HG03342 (cell line): Measurements from ENCODE around the gene KMT2A.
"Not testable (repeated sequence)": the region's sequence is repeated elsewhere in the genome, so short reads cannot be mapped to it uniquely, and the experiment has no call there.

ENCODE experiments used
- ATAC-seq: cut with Tn5 transposase; IDR thresholded peaks from one replicate; pipeline ENCODE4 v1.9.1; 2021; ENCODE audit warnings: mild to moderate bottlenecking, moderate library complexity; ENCODE audit not compliant: unreplicated experiment

Gene KMT2A

GRCh38 chr11:118481238-118481637 is 44.9 kb downstream of the KMT2A start:
- not testable (repeated sequence) for ATAC-seq

DNA sequence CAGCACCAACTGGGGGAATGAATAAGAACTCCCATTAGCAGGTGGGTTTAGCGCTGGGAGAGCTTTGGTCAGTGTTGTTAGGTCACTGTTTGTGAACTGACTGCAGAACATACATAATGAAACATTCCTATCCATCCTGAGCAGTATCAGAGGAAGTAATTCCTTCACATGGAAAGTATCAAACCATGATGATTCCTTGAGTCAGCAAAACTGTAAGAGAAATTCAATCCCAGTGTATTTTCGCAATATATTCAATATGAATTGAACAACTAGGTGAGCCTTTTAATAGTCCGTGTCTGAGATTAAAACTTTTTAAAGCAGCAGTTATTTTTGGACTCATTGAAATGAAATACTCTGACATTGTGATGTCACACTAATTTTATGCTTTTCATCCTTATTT is 48.1 kb downstream of the KMT2A start:
- no peak for ATAC-seq

DNA sequence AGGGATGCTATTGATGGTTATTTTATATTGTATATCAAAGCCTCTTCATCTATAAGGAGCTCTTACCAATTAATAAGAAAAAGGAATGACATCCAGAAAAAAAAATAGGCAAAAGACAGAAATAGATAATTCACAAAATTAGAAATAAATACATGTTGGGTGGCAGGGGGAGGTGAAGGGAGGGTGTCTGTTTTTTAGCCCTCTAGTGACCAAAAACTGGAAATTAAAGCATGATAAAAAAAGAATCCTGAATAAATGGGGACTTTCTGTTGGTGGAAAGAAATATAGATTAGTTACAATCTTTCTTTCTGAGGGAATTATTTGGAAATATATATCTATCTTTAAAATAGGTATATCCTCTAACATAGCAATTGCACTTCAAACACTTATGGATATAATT is 49.0 kb downstream of the KMT2A start:
- no peak for ATAC-seq

DNA sequence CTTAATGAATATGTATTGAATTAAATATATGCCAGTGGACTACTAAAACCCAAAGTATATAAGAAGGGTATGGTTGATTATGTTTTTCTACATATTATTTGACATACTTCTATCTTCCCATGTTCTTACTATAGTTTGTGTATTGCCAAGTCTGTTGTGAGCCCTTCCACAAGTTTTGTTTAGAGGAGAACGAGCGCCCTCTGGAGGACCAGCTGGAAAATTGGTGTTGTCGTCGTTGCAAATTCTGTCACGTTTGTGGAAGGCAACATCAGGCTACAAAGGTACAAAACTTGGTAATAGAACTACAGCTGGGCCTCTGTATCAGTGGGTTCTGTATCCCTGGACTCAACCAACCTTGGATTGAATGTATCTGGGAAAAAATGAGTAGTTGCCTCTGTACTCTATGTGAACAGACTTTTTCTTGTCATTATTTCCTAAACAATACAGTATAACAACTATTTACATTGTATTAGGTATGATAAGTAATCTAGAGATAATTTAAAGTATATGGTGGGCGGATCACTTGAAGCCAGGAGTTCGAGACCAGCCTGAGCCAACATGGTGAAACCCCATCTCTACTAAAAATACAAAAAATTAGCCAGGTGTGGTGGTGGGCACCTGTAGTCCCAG is 52.3 kb downstream of the KMT2A start:
- ATAC-seq = no peak

DNA sequence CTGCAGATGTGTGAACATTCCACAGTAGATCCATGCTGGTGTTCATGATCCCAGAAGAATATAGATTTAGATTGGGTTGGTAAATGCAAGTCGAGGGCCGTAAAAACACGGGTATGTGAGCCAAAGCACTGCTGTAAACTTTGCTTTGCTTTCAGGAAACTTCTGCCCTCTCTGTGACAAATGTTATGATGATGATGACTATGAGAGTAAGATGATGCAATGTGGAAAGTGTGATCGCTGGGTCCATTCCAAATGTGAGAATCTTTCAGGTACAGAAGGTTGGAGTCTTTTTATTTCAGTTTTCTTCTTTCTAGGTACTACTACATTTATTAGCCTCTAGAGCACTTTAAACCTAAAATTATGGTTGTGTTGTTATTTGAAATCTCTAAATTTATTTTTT is 54.7 kb downstream of the KMT2A start:
- ATAC-seq = no peak

DNA sequence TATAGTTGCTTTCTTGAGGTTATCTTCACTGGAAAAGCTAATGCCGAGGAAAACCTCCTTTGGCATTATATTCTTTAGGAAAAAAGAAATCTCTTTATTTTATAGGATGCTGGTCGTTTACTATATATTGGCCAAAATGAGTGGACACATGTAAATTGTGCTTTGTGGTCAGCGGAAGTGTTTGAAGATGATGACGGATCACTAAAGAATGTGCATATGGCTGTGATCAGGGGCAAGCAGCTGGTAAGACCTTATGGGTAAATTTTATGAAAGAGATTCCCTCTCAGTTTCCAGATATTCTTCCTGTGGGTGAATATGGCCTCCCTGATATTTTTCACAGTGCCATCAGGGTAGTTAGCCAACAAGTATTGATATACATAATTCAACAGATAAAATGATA is 61.5 kb downstream of the KMT2A start:
- ATAC-seq = no peak

GRCh38 chr11:118503216-118503615 is 66.9 kb downstream of the KMT2A start:
- no peak for ATAC-seq

- no peak for ATAC-seq
Measured at GRCh38 chr11:118511601-118512000, 75.3 kb downstream of the KMT2A start.

DNA sequence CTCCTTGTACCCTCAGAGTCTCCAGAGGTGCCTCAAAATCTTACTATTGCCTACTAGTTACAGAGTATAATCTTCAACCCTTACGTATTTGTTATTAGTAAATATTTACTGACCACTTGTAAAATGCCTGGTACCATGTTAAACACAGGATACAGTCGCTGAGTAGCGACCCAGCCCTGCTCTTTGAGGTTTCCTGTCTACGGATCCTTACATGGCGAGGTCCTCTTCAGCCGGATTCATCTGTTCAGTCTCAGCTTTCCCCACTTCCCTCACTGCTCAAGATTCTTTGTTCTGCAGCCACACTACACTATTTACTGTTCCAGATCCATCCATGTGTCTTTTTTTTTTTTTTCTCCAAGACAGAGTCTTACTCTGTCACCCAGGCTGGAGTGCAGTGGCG is 77.8 kb downstream of the KMT2A start:
- no peak for ATAC-seq

DNA sequence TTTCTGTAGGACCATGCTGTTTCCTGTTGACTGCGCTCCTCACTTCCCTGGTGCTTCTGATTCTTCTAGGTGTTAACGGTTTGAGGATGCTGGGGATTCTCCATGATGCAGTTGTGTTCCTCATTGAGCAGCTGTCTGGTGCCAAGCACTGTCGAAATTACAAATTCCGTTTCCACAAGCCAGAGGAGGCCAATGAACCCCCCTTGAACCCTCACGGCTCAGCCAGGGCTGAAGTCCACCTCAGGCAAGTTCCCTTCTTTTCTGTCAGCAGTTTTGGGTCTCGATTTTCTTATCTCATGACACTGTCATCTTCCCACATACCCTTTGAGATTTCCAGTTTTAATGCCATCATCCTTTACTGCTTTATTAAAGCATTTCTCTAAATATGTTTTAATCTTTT is 83.3 kb downstream of the KMT2A start:
- no peak for ATAC-seq

GRCh38 chr11:118521892-118522311 is 85.6 kb downstream of the KMT2A start:
- ATAC-seq = no peak

DNA sequence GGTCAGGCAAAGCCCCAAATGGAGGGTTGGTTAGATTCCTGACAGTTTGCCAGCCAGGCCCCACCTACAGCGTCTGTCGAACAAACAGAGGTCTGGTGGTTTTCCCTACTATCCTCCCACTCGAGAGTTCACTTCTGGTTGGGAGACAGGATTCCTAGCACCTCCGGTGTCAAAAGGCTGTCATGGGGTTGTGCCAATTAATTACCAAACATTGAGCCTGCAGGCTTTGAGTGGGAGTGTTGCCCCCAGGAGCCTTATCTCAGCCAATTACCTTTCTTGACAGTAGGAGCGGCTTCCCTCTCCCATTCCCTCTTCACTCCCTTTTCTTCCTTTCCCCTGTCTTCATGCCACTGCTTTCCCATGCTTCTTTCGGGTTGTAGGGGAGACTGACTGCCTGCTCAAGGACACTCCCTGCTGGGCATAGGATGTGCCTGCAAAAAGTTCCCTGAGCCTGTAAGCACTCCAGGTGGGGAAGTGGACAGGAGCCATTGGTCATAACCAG is 86.3 kb downstream of the KMT2A start:
- ATAC-seq = no peak

GRCh38 chr11:118524356-118524755 is 88.1 kb downstream of the KMT2A start:
- no peak for ATAC-seq

DNA sequence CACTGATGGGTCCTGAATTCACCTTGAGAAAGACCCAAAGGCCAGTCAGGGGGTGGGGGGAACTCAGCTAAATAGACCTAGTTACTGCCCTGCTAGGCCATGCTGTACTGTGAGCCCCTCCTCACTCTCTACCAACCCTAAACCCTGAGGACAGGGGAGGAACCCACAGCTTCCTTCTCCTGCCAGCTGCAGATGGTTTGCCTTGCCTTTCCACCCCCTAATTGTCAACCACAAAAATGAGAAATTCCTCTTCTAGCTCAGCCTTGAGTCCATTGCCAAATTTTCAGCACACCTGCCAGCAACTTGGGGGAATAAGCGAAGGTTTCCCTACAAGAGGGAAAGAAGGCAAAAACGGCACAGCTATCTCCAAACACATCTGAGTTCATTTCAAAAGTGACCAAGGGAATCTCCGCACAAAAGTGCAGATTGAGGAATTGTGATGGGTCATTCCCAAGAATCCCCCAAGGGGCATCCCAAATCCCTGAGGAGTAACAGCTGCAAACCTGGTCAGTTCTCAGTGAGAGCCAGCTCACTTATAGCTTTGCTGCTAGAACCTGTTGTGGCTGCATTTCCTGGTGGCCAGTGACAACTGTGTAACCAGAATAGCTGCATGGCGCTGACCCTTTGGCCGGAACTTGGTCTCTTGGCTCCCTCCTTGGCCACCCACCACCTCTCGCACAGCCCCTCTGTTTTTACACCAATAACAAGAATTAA is 88.6 kb downstream of the KMT2A start:
- ATAC-seq = no peak

DNA sequence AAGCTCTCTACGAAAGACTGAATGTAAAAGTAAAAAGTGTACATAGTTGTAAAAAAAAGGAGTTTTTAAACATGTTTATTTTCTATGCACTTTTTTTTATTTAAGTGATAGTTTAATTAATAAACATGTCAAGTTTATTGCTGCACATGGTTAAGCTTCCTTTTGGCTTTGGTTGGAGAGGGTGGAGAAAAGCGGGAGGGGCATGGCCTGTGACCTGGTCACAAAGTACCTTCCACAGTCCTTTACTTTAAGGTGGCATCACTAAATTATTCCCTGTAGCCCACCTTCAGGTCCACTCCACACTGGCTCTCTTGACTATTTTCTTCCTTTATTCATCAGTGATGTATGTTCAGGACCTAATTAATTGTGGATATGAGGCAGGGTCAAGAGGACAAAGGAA is 90.4 kb downstream of the KMT2A start:
- no peak for ATAC-seq

GRCh38 chr11:118527109-118527508 is 90.8 kb downstream of the KMT2A start, which contains the start of gene TTC36:
TSS of gene TTC36 (plus strand) at chr11:118527474. CDS start at chr11:118527495, 21 bp downstream.
- ATAC-seq = no peak

DNA sequence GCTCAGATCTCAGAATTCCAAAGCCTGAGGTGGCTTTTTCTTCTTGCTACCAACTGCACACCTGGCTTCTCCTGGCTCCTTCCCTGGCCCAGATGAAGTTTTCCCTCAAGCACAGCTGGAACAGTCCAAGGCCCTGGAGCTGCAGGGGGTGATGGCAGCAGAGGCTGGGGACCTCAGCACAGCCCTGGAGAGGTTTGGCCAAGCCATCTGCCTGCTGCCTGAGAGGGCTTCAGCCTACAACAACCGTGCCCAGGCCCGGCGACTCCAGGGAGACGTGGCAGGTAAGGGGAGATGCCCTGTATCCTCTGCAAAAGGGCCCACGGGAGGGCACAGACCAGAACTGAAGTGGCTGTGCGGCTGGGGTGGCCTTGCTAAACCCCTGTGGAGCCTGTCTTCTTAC is 92.2 kb downstream of the KMT2A start:
- no peak for ATAC-seq

GRCh38 chr11:118529584-118530175 is 93.4 kb downstream of the KMT2A start:
- ATAC-seq = no peak

DNA sequence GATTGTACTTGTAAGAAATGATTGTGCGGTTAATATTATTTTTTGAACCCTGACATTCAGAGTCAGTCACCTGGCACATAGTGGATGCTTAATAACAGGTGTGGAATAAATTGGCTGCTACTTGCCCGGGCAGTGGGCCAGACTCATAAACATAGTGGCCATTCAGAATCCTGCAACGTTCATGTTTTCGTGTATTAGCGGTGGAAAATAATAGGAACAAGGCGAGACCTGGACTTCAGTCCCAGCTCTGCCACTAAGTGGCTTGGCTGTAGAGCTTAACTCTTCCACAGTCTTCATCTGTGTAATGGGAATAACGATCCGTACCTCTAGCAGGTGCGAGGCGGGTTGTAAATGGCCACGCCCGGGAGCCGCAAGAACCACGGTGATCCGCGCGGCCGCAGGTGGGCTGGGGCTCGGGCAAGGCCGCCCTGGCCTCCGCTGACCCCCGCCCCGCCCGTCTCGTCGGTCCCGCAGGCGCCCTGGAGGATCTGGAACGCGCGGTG is 93.9 kb downstream of the KMT2A start:
- ATAC-seq = peak; percentile 8

DNA sequence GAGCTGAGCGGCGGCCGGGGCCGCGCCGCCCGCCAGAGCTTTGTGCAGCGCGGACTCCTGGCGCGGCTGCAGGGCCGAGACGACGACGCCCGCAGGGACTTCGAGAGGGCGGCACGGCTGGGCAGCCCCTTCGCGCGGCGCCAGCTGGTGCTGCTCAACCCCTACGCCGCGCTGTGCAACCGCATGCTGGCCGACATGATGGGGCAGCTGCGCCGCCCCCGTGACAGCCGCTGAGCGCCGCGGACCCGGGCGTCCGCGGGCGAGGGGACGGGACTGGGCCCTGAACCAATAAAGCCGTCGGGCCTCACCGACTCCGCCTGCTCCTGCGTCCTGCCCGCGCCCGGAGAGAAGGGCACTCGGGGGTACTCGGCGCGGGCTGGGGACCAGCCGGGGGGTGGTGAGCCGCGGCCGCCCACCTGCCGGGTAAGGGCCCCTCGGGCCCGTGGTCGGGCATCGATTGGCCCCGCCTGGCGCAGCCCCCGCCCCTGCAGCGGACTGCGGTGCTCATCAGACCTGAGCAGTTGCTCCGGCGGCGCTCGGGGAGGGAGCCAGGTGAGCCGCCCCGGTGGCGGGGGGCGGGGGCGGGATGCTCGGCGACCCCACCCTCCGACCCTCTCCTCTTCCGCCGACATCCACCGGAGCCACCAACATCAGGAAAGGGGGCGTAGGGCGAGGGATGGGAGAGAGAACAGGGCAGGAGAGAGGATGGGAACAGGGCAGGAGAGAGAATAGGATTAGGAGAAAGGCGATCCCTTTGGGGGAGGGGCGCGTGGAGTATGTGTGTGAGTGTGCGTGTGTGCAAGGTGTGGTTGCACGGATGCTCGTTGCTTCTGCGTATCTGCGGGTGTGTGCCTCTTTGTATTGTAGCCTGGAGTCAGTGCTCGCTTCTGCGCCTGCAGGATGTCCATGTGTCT is 94.6 kb downstream of the KMT2A start, which contains the start of gene TMEM25:
TSS of gene TMEM25 (plus strand) at position 510 of the 914 bp plus-strand sequence. CDS start 610 bp downstream, outside the sequence.
- peak; percentile 58 for ATAC-seq
